Adrenal gland (tissue), 5 donors: ENCODE results near the gene NINJ1.

ENCODE experiments used
- POLR2A ChIP-seq, 2 donors: fragments of 450-650 bp; IDR thresholded peaks; one replicate each; pipeline ENCODE4 v1.6.1; 2017; ENCODE audit warnings: antibody characterized with exemption in 2 of 2, mild to moderate bottlenecking in 2 of 2, moderate library complexity in 1 of 2
- TF ChIP-seq, protein P1 (sequence below), 6 experiments: fragments of 450-650 bp in 4 of 6; fragments of 200-600 bp in 2 of 6; sonication (generic) in 1 of 6; IDR thresholded peaks; 1 replicate in 5 of 6; 2 replicates in 1 of 6; pipeline versions ENCODE4 v1.5.1 to v1.8.0; 2016 to 2021; ENCODE audit warnings: antibody characterized with exemption in 6 of 6, mild to moderate bottlenecking in 2 of 6, moderate library complexity in 1 of 6
- donor health status: DM: no; HTN: no; CAD: no.

DNA sequence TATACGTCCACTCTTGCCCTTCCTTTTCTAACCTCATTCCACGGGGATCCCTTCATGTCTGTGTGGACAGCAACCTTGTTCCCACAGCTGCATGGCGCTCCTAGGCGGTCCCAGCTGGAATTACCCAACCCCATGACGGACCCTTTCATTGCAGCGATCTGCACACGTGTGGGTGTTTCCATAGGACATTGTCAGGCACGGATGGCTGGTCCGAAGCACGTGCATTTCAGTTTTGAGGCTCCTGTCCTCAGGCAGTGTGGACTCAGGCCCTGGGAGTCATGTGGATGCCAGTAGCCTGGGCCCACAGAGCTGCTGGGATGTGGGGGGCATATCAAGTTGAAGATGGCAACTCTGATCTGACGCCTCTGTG, 23.1 kb downstream of the NINJ1 start:
- TF ChIP-seq, protein P1, sequence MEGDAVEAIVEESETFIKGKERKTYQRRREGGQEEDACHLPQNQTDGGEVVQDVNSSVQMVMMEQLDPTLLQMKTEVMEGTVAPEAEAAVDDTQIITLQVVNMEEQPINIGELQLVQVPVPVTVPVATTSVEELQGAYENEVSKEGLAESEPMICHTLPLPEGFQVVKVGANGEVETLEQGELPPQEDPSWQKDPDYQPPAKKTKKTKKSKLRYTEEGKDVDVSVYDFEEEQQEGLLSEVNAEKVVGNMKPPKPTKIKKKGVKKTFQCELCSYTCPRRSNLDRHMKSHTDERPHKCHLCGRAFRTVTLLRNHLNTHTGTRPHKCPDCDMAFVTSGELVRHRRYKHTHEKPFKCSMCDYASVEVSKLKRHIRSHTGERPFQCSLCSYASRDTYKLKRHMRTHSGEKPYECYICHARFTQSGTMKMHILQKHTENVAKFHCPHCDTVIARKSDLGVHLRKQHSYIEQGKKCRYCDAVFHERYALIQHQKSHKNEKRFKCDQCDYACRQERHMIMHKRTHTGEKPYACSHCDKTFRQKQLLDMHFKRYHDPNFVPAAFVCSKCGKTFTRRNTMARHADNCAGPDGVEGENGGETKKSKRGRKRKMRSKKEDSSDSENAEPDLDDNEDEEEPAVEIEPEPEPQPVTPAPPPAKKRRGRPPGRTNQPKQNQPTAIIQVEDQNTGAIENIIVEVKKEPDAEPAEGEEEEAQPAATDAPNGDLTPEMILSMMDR (IDR thresholded peaks at IDR 0.05): no peak
- no peak for TF ChIP-seq POLR2A (IDR thresholded peaks at IDR 0.05)
